CD4-positive, alpha-beta T cell treated with Interleukin-4 for 4 hours (primary cell): ENCODE results near the gene ANKS1B.
"Not testable (repeated sequence)": the region's sequence is repeated elsewhere in the genome, so short reads cannot be mapped to it uniquely, and the experiment has no call there.

Source experiments
- DNase-seq: peaks from one replicate; pipeline ENCODE4 v3.0.0-alpha.2; 2020

The ANKS1B gene

GRCh38 chr12:99035803-99036202 is 948.9 kb downstream of the ANKS1B start:
- no peak for DNase-seq

- DNase-seq = not testable (repeated sequence)
These were observed 950.5 kb downstream of the ANKS1B start for GRCh38 chr12:99034201-99034600.

- DNase-seq = no peak
These were observed 955.0 kb downstream of the ANKS1B start for GRCh38 chr12:99029511-99030271.

GRCh38 chr12:99027461-99027860 is 957.3 kb downstream of the ANKS1B start:
- no peak for DNase-seq

- DNase-seq = no peak
These were observed 957.7 kb downstream of the ANKS1B start for GRCh38 chr12:99027055-99027393.

GRCh38 chr12:99026332-99027054 is 958.2 kb downstream of the ANKS1B start:
- no peak for DNase-seq

GRCh38 chr12:99024870-99025269 is 959.9 kb downstream of the ANKS1B start:
- DNase-seq = no peak

GRCh38 chr12:99024191-99024590 is 960.5 kb downstream of the ANKS1B start:
- DNase-seq = no peak

GRCh38 chr12:99020871-99021270 is 963.9 kb downstream of the ANKS1B start:
- no peak for DNase-seq

- DNase-seq = no peak
These were observed 964.9 kb downstream of the ANKS1B start for GRCh38 chr12:99019798-99020197.

GRCh38 chr12:99017971-99018370 is 966.8 kb downstream of the ANKS1B start:
- no peak for DNase-seq

GRCh38 chr12:99009654-99010296 is 975.0 kb downstream of the ANKS1B start:
- DNase-seq = no peak

- DNase-seq = no peak
These were observed 979.1 kb downstream of the ANKS1B start for GRCh38 chr12:99005601-99006000.

GRCh38 chr12:99004799-99005466 is 979.8 kb downstream of the ANKS1B start:
- no peak for DNase-seq

GRCh38 chr12:99002731-99003130 is 982.0 kb downstream of the ANKS1B start:
- DNase-seq = no peak

GRCh38 chr12:99002156-99002555 is 982.6 kb downstream of the ANKS1B start:
- no peak for DNase-seq

- DNase-seq = no peak
These were observed 985.2 kb downstream of the ANKS1B start for GRCh38 chr12:98999559-98999958.

- peak; percentile 8 for DNase-seq
These were observed 985.9 kb downstream of the ANKS1B start for GRCh38 chr12:98998697-98999299.

- no peak for DNase-seq
These were observed 986.8 kb downstream of the ANKS1B start for GRCh38 chr12:98997899-98998298.

GRCh38 chr12:98990648-98991047 is 994.1 kb downstream of the ANKS1B start:
- DNase-seq = no peak

- DNase-seq = no peak
These were observed 999.6 kb downstream of the ANKS1B start for GRCh38 chr12:98985156-98985555.

- DNase-seq = no peak
These were observed 1001.1 kb downstream of the ANKS1B start for GRCh38 chr12:98983647-98984046.

- no peak for DNase-seq
These were observed 1004.2 kb downstream of the ANKS1B start for GRCh38 chr12:98980508-98980907.
